K562 (cell line): ENCODE measurements around the gene DNAJC18. TPM values are rescaled to one million over a fixed set of nuclear protein-coding genes. Genes with fewer than 3 reads are reported as not detected.

Experiments used
- ARID1B ChIP-seq: fragments of 450-650 bp; IDR thresholded peaks from 2 replicates; pipeline ENCODE4 v1.6.1; 2016; ENCODE audit warnings: antibody characterized with exemption, mild to moderate bottlenecking, inconsistent platforms
- CREB3L1 ChIP-seq: fragments of 450-650 bp; IDR thresholded peaks from 2 replicates; pipeline ENCODE4 v1.6.1; 2014; ENCODE audit warnings: low read depth, mild to moderate bottlenecking, moderate library complexity, borderline replicate concordance
- DMBX1 ChIP-seq: fragments of 250-450 bp; sonication (Bioruptor Pico); IDR thresholded peaks from 2 replicates; pipeline ENCODE4 v1.8.0; 2022; ENCODE audit warnings: inconsistent platforms, mild to moderate bottlenecking, moderate library complexity, borderline replicate concordance
- HDAC1 ChIP-seq, 2 experiments: fragments of 450-650 bp; IDR thresholded peaks; 2 replicates each; pipeline ENCODE4 v1.6.1; 2016 to 2017; ENCODE audit warnings: inconsistent platforms in 1 of 2, mild to moderate bottlenecking in 1 of 2, moderate library complexity in 1 of 2
- HIVEP1 ChIP-seq: fragments of 250-450 bp; sonication (Bioruptor Pico); IDR thresholded peaks from 2 replicates; pipeline ENCODE4 v1.4.0; 2020; ENCODE audit warnings: mild to moderate bottlenecking
- KAT7 ChIP-seq: sonication (generic); formaldehyde crosslinking; IDR thresholded peaks from 2 replicates; pipeline ENCODE4 v1.8.0; 2022; ENCODE audit warnings: missing genetic modification reagents, mild to moderate bottlenecking, borderline replicate concordance
- MTA3 ChIP-seq: fragments of 450-650 bp; formaldehyde crosslinking; IDR thresholded peaks from 2 replicates; pipeline ENCODE4 v1.6.1; 2017; ENCODE audit warnings: mild to moderate bottlenecking, borderline replicate concordance
- NR4A1 ChIP-seq, 2 experiments: fragments of 250-450 bp in 1 of 2; fragments of 450-650 bp in 1 of 2; sonication (Bioruptor Pico) in 1 of 2; IDR thresholded peaks; 2 replicates each; pipeline versions ENCODE4 v1.4.0 to v1.6.1; 2016 to 2020; ENCODE audit warnings: mild to moderate bottlenecking in 2 of 2, missing compliant biosample characterization in 1 of 2, missing genetic modification characterization in 1 of 2, moderate library complexity in 1 of 2
- POLR2G ChIP-seq: fragments of 200-400 bp; formaldehyde crosslinking; IDR thresholded peaks from 2 replicates; pipeline ENCODE4 v1.6.1; 2017; ENCODE audit warnings: low read depth, mild to moderate bottlenecking, antibody characterized with exemption, low read length, moderate library complexity
- RBBP5 ChIP-seq: fragments of 200-600 bp; sonication (generic); IDR thresholded peaks from 2 replicates; pipeline ENCODE4 v1.6.1; 2012; ENCODE audit warnings: borderline replicate concordance, mild to moderate bottlenecking, low read length, control low read depth, inconsistent platforms; ENCODE audit not compliant: insufficient read depth, poor library complexity, severe bottlenecking
- TCF3 ChIP-seq: sonication (generic); formaldehyde crosslinking; IDR thresholded peaks from 2 replicates; pipeline ENCODE4 v1.4.0; 2020; ENCODE audit warnings: mild to moderate bottlenecking, missing genetic modification reagents
- TOE1 ChIP-seq, 2 experiments: fragments of 450-650 bp in 1 of 2; sonication (generic) in 1 of 2; formaldehyde crosslinking in 1 of 2; IDR thresholded peaks; 2 replicates each; pipeline versions ENCODE4 v1.7.1 to v1.8.0; 2016 to 2022; ENCODE audit warnings: borderline replicate concordance in 2 of 2, mild to moderate bottlenecking in 2 of 2, antibody characterized with exemption in 1 of 2, inconsistent platforms in 1 of 2, low read depth in 1 of 2, missing genetic modification reagents in 1 of 2, moderate library complexity in 1 of 2
- ZBTB5 ChIP-seq: fragments of 450-650 bp; IDR thresholded peaks from 2 replicates; pipeline ENCODE4 v1.6.1; 2017; ENCODE audit warnings: antibody characterized with exemption
- ZBTB9 ChIP-seq: fragments of 450-650 bp; formaldehyde crosslinking; IDR thresholded peaks from 2 replicates; pipeline ENCODE4 v1.4.0; 2020; ENCODE audit warnings: mild to moderate bottlenecking, moderate library complexity
- ZNF24 ChIP-seq: fragments of 450-650 bp; IDR thresholded peaks from 2 replicates; pipeline ENCODE4 v1.6.1; 2016
- ZNF57 ChIP-seq: fragments of 450-650 bp; formaldehyde crosslinking; IDR thresholded peaks from 2 replicates; pipeline ENCODE4 v1.4.0; 2020; ENCODE audit warnings: mild to moderate bottlenecking, moderate library complexity
- polyA plus RNA-seq, 8 experiments: library from polyadenylated mRNA; depleted of rRNA in 4 of 8; stranded (reverse) in 5 of 8; unstranded in 3 of 8; fragments of >200 nt; fragmentation: Nextera tagmentation in 2 of 8; fragmentation: Illumina TruSeq in 1 of 8; extraction: Ambion mirVana in 2 of 8; extraction: Trizol in 1 of 8; gene quantifications; 2 replicates each; pipeline versions ENCODE4 v1.2.1 to v1.2.3, GENCODE V29; 2011 to 2014; ENCODE audit warnings: inconsistent platforms in 1 of 8, missing spikeins in 1 of 8
- total RNA-seq, 7 experiments: library from RNA; depleted of rRNA in 6 of 7; stranded (reverse); fragments of >200 nt in 6 of 7; fragmentation: Illumina TruSeq in 2 of 7; extraction: Trizol in 2 of 7; gene quantifications; 2 replicates each; pipeline versions ENCODE4 v1.2.1 to v1.2.3, GENCODE V29; 2011 to 2021; ENCODE audit warnings: low replicate concordance in 1 of 7
- TF ChIP-seq, protein P1 (sequence below): sonication (generic); formaldehyde crosslinking; IDR thresholded peaks from 2 replicates; pipeline ENCODE4 v1.8.1; 2023; ENCODE audit warnings: mild to moderate bottlenecking, missing genetic modification reagents

DNAJC18 gene
- total and polyA plus RNA-seq, 9 of the 15 experiments (the other 6 are each of a cell fraction or from before 2014, with no cell fraction given): 1.5 to 13.3 (median 7.5) TPM

- TF ChIP-seq MTA3 (peak; percentile 75; the same call in 1 of the 2 replicates), CREB3L1 (peak; percentile 71; the same call in 1 of the 2 replicates), RBBP5 (peak; percentile 65), KAT7 (CRISPR knock-in tag) (0 out of 2 replicates have a peak, but pooled peaks have one; percentile 17), HIVEP1 (CRISPR knock-in tag) (no peak), POLR2G (peak; percentile 78), TCF3 (peak; percentile 45), ZBTB5 (no peak), ZNF24 (no peak), HDAC1 (IDR thresholded peaks at IDR 0.05) (peak in 1 of 2 experiments; percentile 78; a peak in 2 of 4 replicates), TOE1 (IDR thresholded peaks at IDR 0.05; ENCODE audit: borderline replicate concordance) (0 out of 2 replicates have a peak, but pooled peaks have one; percentile 39), TOE1 (CRISPR knock-in tag; IDR thresholded peaks at IDR 0.05; ENCODE audit: borderline replicate concordance, low read depth) (no peak), ARID1B (peak; percentile 46; the same call in 1 of the 2 replicates), DMBX1 (no peak), NR4A1 (CRISPR knock-in tag; IDR thresholded peaks at IDR 0.05) (no peak), NR4A1 (tag; IDR thresholded peaks at IDR 0.05) (0 out of 2 replicates have a peak, but pooled peaks have one; percentile 43), ZBTB9 (CRISPR knock-in tag) (no peak), ZNF57 (no peak)
- TF ChIP-seq, protein P1, sequence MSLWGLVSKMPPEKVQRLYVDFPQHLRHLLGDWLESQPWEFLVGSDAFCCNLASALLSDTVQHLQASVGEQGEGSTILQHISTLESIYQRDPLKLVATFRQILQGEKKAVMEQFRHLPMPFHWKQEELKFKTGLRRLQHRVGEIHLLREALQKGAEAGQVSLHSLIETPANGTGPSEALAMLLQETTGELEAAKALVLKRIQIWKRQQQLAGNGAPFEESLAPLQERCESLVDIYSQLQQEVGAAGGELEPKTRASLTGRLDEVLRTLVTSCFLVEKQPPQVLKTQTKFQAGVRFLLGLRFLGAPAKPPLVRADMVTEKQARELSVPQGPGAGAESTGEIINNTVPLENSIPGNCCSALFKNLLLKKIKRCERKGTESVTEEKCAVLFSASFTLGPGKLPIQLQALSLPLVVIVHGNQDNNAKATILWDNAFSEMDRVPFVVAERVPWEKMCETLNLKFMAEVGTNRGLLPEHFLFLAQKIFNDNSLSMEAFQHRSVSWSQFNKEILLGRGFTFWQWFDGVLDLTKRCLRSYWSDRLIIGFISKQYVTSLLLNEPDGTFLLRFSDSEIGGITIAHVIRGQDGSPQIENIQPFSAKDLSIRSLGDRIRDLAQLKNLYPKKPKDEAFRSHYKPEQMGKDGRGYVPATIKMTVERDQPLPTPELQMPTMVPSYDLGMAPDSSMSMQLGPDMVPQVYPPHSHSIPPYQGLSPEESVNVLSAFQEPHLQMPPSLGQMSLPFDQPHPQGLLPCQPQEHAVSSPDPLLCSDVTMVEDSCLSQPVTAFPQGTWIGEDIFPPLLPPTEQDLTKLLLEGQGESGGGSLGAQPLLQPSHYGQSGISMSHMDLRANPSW (CRISPR knock-in tag): no peak
Observed at GRCh38 chr5:139439013-139439903, at the start of gene DNAJC18 (continued).
